SH-SY5Y (cell line): Measurements from ENCODE around the gene SH2D3A.

Experiments used
- GATA2 ChIP-seq: IDR thresholded peaks from 2 replicates; pipeline ENCODE4 v1.6.1; 2011; ENCODE audit warnings: mild to moderate bottlenecking, low read depth, low read length
- GATA3 ChIP-seq: IDR thresholded peaks from 2 replicates; pipeline ENCODE4 v1.6.1; 2011; ENCODE audit warnings: low read depth, mild to moderate bottlenecking, low read length, moderate library complexity

GRCh38 chr19:6714749-6715555 is 52.3 kb downstream of the SH2D3A start:
- TF ChIP-seq GATA2 (no peak), GATA3 (no peak)
